Fibroblast of skin of back (primary cell): ENCODE data around the gene TRIM52.

Experiments
- DNase-seq: peaks from one replicate; pipeline ENCODE4 v3.0.0-alpha.2; 2013

The TRIM52 gene

DNA sequence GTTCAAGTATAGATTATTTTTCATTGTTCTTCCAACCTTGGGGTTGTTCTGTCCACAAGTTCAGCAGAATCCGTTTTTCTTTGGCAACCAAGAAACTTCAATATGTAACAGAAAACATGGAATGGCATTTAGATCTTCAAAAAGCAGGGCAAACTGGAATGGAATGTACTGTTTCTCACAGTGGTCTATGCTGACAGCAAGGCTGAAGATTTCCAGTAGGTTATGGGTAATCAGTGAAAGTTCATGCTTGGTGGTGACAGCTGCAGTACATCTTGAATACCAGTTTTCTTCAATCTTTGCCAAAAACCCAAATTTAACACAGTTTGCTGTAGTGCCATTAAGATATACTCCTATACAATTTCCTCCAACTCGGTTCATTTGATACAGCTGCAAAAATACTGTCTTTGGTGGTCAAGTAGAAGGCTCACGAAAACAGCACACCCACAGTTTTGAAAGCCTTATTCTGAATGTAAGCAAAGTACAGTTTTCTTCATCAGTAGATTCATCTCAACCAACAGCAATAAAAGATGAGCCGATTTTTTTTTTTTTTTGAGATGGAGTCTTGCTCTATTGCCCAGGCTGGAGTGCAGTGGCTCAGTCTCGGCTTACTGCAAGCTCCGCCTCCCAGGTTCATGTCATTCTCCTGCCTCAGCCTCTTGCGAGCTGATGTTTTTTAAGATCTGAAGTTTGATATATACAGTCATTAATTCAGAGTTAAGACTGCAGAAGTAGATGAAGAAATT is 4.9 kb downstream of the TRIM52 start:
- no peak for DNase-seq

DNA sequence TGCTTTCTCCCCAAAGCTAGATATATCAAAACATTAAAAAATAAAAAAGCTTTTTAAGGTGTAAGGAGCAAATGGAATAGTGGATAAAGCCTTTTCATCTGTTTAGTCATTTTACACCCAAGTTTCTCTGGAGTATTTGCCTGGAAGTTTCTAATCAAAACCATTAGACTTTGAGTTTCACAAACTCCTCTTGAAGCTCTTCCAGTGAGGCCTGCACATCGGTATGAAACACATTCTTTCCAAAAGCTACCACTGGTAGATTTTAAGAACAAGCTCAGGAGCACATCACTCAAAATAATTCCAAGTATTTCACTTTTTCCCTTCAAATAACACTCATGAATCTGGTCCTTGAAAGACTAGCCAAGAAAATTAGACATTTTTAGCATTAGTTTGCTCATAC is 5.7 kb downstream of the TRIM52 start:
- no peak for DNase-seq

DNA sequence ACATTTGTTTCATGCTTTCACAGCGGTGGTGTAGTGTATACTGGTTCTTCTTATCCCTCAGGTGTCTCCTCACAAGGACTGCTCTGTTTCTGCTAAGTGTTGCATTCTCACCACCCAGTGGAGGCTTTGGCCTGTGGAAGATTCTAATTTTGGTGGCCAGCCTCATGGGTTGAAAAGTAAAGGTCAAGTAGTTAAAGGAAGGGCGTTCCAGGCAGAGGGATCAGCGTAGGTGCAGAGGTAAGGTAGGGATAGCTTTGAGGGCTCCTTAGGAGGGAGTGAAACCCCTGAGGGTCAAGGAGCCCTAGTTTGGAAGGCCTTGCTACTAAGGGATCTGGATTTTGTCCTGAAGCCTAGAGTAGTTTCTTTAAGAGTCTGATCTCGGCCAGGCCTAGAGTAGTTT is 12.7 kb downstream of the TRIM52 start:
- no peak for DNase-seq

DNA sequence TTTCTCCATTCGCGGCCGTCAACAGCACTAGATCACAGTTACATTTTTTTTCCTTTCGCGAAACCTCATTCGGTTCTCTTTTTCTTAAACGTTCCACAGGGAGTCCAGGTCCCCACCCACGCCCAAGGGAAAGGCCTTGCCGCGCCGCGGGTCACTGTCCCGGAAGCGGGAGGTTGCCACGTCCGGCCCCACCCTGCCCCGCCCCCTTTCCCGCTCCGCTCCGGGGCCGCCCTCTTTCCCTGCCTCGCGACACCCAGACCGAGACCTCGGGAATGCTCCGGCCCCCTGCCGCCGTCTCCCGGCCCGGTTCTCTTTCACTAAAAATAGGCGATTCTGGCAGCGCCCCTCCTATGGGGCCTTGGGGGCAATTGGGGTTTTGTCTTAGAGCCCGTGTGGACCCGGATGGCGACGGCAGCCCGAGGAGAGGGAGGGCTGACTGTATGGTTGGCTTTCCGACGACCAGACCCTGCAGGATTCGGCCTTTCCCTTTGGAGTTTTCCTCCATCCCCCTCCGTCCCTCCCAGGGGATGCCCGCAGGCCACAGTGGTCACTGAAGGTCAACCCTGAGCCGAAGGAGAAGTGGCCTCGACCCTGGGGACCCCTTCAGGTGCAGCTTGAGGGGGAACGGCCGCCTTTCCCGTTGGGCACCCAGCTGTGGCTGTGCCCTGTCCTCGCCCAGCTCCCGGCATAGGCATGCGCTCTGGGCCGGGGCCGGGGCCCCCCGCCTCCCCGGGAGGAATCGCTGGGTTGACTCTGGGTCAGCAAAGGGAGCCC is 14.5 kb downstream of the TRIM52 start:
- peak; percentile 89 for DNase-seq

DNA sequence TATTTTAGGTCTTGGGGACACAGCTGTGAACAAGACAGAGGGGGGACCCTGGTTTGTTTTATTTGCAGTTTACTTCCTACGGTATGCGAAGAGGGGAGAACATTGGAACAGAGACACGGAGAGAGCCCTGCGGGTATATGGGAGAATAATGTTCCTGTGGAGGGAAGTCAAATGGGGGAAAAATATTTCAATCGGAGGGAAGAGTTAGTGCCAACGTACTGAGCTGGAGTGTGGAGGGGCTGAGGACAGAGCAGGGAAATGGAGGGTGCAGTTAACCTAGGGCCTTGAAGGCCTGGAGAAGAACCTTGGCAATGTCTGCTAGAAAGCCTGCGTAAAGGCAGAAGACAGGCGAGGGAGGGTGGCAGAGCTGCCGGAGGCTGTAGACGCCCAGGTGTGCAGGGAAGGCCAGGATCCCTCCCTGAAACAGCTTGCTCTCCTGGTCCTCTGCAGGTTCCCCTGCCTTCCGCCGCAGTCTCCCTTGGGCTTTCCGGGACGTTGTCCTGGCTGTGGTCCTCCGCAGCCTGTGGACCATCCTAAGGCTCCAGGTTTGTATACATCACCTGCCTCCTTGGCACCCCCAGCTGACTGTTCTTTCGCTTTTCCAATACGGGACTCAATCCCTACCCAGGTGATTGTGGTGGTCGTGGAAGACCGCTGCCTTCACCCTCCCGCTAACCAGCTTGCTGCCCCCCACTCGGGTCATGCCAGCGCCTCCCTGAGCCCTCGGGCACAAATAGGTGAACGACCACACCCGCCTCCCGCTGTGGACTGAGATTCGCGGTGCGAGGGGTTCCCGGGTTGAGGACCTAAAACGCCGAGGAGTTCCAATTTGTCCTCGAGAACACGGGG is 15.3 kb downstream of the TRIM52 start:
- DNase-seq: no peak

DNA sequence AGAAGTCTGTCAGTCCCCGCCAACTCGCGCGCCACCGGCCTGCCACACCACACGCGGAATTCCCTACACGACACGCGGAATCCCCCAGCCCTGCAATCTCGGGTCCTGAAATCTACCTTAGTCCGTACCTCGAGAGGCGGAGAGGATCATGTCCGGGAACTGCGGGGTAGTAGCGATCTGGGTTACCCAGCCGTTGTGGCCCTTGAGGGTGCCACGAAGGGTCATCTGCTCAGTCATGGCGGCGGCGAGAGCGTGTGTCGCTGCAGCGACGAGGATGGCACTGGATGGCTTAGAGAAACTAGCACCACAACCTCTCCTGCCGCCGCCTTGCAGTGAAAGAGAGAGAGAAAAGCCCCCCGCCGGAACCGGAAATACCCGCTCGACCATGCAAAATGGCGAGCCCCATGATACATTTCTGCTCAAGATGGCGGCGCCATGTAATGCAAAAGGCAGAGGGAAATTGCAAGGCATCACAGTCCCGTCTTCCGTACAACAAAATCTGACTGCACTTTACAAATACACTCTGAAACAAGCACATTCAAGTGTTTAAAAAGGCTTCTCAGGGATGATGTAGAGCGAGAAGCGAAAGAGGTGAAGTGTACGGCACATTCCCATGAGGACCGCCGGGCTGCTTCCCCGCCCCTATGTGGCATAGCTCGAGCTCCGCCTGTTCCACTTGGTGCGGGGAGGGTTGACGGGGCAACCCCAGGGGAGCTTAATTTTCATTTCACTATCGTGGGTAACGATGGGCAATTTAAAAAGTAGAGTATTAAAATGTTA is 17.2 kb downstream of the TRIM52 start, which contains the start of gene RACK1:
Gene RACK1, minus strand, starts transcription at position 343 of the 780 bp plus-strand sequence. Its CDS starts 106 bp downstream, at position 237.
- peak; percentile 92 for DNase-seq

DNA sequence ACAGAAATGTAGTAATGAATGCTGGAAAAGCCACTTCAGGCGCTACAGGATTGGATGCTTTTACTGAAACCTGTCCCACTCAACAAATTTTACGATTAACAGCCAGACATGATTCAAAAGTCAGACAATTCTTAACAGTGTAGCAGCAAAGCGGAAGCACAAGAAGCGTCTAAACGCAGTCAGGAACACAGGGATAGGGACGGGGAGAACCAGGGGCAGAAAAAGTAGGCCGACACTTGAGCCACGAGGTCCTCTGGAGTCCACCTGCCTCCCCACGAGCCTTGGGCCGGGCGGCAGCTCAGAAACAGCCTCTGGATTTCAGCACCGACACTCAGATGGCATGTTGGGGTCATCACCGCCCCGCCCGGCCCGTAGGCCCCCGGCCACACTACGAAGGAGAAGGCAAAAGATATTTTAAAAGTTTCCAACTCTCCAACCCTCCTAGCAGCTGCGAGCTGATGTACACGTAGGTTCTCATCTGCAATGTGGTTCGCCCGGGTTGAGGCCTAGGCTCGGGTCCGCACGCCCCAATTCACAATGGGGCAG is 17.9 kb downstream of the TRIM52 start:
- no peak for DNase-seq

DNA sequence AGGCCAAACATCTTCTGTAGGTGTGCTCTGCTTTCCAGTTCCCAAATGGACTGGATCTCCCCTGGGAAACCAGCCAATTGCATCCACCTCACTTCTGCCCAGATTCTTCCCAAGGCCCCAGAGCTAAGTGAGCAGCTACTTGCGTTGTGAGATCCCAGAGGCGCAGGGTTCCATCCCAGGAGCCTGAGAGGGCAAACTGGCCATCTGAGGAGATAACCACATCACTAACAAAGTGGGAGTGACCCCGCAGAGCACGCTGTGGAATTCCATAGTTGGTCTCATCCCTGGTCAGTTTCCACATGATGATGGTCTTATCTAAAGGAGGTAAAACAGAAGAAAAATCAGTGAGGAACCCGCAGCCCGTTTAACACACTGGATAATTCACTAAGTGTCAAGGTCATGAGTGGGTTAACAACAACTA is 18.9 kb downstream of the TRIM52 start:
- no peak for DNase-seq

DNA sequence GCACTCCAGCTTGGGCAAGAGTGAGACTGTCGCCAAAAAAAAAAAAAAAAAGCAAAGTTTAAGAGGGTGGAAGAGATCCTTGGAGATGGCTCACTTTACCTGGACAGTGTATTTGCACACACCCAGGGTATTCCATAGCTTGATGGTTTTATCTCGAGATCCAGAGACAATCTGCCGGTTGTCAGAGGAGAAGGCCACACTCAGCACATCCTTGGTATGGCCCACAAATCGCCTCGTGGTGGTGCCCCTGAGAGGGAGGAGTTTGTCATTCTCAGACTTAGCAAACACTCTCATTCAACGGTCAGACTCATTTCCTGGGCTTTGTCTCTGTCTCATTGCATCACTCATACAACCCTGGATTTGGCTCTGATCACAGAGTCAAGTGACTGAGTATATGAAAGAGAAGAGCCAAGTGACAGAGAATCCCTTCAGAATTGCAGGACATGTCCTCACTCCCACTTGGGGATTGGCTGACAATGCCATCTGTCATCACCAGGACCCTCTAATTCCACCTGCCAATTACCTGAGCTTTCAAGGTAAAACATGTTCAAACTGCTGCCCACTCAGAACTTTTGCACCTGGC is 19.5 kb downstream of the TRIM52 start:
- peak; percentile 82 for DNase-seq

DNA sequence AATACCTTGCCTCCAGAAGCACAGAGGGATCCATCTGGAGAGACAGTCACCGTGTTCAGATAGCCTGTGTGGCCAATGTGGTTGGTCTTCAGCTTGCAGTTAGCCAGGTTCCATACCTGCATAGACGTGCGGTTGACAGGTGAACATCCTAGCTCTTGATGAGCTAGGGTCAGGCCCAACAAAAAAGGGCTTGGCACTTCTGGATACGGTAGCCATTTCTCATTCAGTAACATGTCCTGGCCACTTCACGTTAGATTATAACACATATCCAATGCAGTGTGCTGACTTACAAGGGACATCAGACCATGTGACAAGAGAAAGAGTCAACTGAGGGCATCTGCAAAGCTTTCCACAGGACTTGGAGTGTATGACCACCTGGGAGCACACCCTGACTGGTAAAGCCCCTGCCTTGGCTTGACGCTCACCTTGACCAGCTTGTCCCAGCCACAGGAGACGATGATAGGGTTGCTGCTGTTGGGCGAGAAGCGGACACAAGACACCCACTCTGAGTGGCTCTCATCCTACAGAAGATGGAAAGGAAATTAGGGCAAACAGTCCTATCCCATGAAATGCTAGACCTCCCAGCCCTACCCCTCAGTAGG is 21.8 kb downstream of the TRIM52 start:
- no peak for DNase-seq

DNA sequence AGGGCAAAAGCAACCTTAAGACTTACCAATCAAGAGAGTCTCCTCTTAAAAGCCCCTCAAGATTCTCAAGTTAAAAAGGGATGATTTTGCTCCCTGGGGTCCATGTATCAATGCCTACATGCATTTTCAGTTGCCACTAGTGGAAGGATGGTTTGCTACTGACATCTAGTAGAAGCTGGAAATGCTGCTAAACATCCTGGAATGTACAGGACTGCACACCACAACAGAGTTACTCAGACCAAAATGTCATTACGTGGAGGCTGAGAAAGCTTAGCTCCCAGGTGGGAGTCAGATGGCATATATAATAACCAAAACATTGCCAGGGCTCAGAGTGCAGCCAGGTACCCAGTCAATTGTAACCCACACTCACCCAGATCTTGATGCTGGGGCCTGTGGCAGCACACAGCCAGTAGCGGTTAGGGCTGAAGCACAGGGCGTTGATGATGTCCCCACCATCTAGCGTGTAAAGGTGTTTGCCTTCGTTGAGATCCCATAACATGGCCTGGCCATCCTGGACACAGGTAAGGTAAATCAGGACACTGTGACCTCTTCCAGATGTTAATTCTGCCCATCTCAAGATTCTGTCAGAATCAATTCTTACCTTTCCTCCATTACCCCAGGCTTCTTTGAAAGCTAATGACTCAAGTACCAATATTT is 23.1 kb downstream of the TRIM52 start:
- DNase-seq: no peak

DNA sequence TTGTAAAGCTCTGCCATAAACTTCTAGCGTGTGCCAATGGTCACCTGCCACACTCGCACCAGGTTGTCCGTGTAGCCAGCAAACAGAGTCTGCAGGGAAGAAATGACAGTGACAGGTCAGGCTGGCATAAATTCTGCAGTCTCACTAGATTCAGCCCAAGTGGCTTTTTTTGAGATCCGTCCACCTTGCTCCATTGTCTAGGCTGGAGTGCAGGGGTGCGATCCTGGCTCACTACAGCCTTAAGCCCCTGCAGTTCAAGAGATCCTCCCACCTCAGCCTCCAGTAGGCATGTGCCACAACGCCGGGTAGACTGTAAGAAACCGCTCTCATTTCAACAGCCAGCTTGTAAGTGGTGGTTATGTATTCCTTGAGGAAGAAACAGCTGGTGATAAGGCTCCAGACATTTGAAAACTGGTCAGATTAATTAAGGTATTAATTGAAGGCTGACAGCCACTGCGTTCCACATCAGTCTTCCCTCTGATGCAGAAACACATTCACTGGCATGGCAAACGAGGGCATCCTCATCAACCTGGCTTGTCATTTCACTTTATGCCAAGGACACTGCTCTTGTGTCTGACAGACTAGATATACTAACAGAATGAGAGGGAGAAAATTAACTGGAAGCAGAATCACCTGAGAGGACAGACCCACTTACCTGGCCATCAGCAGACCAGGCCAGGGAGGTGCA is 23.8 kb downstream of the TRIM52 start:
- DNase-seq: no peak

DNA sequence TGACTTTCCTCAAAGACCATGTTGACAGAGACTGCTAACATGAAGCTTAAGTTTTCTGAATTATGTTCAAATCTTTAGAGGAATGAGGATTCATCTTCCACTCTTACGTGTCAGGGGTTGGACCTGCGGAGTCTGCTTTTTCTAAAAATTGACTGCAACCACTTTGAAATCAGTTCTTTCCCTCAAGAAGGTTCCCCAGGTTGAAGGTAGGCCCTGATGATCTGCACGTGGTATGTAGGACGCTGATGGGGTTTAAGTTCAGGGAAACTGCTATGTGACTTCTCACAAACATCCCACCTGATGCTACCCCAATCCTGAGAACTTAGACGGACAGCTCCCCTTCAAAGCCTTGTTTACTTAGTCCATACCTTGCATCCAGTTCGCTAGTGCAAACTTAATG is 24.5 kb downstream of the TRIM52 start:
- no peak for DNase-seq

DNA sequence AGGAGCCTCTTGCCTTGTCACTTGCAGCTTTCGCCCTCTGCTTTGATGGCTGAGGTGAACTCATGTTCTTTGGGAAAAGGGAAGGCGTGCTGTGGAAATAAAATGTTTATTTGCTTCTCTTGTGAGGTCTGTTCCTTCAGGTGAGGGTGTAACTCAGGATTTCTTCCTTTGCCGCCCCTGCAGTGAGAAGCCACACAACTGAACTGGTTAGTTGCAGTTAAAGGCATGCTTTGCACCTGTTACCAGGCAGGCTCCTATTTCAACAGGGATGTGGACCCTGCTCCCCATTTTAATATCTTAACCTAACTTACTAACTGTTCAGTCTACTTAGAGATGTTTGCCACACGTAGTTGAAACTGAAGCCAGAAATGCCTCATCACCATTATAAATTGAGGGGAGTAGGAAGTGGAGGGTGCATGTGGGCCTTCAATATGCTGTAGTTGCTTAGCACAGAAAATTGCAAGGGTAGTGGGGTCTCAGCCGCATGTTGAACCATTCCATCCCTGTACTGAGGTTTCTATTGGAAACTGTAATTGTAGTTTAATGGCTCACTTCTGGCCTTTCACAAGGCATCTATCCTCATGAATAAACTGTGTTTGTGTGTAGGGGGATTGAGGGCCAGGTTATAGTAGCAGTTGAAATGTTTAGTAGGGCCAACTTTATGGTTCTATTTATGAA is 25.1 kb downstream of the TRIM52 start:
- no peak for DNase-seq

DNA sequence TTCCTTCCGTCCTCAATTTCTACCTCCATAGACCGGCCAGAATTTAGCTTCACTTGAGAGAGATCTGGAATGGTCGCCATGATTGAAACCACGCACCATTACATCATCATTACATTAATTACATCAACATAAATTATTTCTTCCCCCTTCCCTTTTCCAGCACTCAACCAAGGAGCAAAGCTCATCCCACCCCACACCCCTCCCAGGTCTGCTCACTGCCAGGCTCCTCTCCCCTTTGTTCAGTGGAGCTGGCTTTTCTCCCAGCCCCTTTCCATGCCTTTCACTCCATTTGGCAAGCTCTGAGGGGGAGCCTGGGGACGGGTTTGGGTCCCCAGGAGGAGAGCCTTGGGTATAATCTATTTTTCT is 25.6 kb downstream of the TRIM52 start:
- DNase-seq: no peak

DNA sequence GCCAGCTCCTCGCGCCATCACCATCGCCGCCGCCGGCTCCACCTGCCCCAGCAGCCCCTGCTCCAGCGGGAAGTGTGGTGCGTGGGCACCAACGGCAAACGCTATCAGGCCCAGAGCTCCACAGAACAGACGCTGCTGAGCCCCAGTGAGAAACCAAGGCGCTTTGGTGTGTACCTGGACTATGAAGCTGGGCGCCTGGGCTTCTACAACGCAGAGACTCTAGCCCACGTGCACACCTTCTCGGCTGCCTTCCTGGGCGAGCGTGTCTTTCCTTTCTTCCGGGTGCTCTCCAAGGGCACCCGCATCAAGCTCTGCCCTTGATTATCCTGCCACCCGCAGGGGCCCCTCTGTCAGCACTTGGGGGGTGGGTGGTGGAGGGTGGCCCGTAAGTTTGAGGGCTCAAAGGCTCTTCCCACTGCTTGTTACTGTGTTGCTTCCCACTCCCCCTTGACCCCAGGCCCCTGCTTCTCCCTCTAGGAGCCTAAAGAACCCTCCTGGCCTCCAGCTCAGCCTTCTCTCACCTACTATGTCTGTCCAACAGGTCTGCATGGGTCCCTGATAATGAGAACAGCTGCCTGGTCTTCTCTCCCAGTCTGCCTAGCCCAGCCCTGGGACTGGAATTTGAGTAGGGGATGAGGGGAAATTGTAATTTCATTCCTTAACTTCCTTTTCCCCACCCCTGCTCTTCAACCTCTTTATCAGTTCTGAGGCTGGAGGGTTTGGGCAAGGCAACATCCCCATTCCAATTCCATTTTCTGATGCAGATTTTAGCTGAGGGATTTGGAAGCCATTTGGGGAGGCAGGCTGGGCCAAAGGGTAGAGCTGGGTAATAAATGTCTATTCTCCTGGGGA is 26.3 kb downstream of the TRIM52 start:
- DNase-seq: no peak

DNA sequence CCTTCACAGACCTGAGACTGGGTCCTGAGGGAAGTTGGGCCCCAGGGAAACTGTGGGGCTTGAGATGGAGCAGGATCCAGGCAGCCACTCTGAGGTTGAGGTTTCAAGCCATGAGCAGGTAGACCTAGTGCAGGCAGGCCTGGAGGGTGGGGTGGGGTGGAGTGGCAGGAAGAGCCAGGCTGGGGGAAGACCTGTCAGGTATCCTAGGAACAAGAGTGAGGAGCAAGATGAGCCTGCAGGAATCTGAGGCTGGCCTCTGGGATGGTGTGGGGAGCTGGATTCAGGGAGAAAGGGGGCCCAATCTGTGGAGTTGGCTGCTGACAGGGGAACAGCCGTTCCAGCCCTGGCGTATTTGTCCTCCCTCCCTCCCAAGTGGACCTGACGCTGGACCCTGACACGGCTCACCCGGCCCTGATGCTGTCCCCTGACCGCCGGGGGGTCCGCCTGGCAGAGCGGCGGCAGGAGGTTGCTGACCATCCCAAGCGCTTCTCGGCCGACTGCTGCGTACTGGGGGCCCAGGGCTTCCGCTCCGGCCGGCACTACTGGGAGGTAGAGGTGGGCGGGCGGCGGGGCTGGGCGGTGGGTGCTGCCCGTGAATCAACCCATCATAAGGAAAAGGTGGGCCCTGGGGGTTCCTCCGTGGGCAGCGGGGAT is 27.0 kb downstream of the TRIM52 start:
- no peak for DNase-seq
